ENCODE results near the gene SMAD3. TPM values are rescaled to one million over a fixed set of nuclear protein-coding genes. Genes with fewer than 3 reads are reported as not detected.

Gene SMAD3
- total and polyA plus RNA-seq, 10 of the 15 experiments (the other 5 are each of a cell fraction or from before 2014, with no cell fraction given), result 5.6 to 43.2 (median 16.0) TPM

DNA sequence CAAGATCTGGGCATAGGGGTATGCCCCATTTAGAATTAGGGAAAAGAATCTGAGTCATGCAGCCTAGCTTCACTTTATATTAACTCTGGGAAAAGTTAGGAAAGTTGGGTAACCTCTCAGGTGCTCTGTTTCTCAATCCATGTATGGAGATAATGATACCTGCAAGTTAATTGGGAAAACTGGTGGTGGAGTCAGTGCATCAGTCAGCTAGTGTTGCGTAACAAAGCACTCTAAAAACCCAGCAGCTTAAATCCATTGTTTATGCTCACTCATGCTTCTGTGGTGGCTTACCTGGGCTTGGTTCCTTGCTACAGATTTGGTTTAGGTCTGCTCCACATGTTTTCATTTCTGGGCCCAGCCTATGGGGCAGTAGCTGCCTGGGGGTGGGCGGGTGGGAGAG lies 91.0 kb downstream of the SMAD3 start (continued):
- no peak for TF ChIP-seq GABPA (IDR thresholded peaks at IDR 0.05; ENCODE audit: low read depth)
- TF ChIP-seq, protein P1, sequence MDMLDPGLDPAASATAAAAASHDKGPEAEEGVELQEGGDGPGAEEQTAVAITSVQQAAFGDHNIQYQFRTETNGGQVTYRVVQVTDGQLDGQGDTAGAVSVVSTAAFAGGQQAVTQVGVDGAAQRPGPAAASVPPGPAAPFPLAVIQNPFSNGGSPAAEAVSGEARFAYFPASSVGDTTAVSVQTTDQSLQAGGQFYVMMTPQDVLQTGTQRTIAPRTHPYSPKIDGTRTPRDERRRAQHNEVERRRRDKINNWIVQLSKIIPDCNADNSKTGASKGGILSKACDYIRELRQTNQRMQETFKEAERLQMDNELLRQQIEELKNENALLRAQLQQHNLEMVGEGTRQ (IDR thresholded peaks at IDR 0.05; ENCODE audit: borderline replicate concordance, low read depth, low read length), result no peak

DNA sequence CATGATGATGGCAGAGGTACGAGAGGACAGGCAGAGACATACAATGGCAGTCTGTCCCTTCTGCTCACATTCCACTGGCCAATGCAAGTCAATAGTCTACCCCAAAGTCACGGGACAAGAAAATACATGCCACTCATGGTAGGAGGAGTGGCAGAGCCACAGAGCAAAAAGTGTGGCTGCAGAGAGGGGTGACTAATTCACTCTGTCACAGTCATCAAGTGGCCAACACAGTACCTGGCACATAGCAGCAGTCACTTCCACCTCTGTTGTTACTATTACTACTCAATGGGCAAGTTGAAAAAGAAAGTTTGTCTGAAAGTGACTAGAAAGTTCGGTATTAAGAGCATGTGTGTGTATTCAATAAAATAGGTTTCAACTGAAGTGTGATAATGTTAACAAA lies 91.4 kb downstream of the SMAD3 start:
- POLR2A ChIA-PET, result no interaction called here
- 100% methylated on average over 3 of the region's 3 CpGs for WGBS (ENCODE audit: insufficient coverage, insufficient replicate concordance, low lambda C conversion rate, missing lambda C conversion rate)
- BruUV-seq (replicated peaks), result no TSS peak
- in situ Hi-C loops (cut with MboI), result no loop called here
- no peak for FAIRE-seq
- RAD21 ChIA-PET (ENCODE audit: unreplicated experiment), result no interaction called here
- H3K9me3 ChIP-seq (replicated peaks; ENCODE audit: control insufficient read depth, insufficient read depth, low read length), result no peaks in the 10 kb centered on the region; the same call in 1 of the 3 replicates
- H3K9ac ChIP-seq (ENCODE audit: control insufficient read depth, insufficient read depth, low read length), result no peak overlapping the region
- H3K79me2 ChIP-seq (ENCODE audit: control insufficient read depth, insufficient read depth, low read length), result peaks cover 16% of the 10 kb centered on the region
- H3K27ac ChIP-seq (ENCODE audit: control insufficient read depth, insufficient read depth), result no peak overlapping the region
- no peaks in the 10 kb centered on the region for H3K27me3 ChIP-seq (replicated peaks in 1 of 2; ENCODE audit: control insufficient read depth in 2 of 2, insufficient read depth in 2 of 2, low read length in 1 of 2)
- no peak overlapping the region for H3K4me3 ChIP-seq
- CTCF ChIA-PET, result no interaction called here
- peaks cover 3% of the 10 kb centered on the region; the same call in 1 of the 2 replicates for H3K4me1 ChIP-seq (ENCODE audit: control insufficient read depth, insufficient read depth, low read length)
- H2AFZ ChIP-seq (ENCODE audit: control insufficient read depth, low read depth, low read length), result no peak overlapping the region
- peaks cover 2 to 3% of the 10 kb centered on the region in 2 experiments for H3K36me3 ChIP-seq (ENCODE audit: control insufficient read depth in 2 of 2, insufficient read depth in 2 of 2, low read length in 1 of 2)
- DNase-seq (ENCODE audit: low read depth, low spot score), result no peak
- no peak for ATAC-seq
- peaks cover 2% of the 10 kb centered on the region; the same call in 1 of the 2 replicates for H4K20me1 ChIP-seq (ENCODE audit: control insufficient read depth, insufficient read depth)
- no peak overlapping the region for H3K4me2 ChIP-seq (ENCODE audit: control insufficient read depth, insufficient read depth)
- SMC1A ChIA-PET (ENCODE audit: uncharacterized antibody, unreplicated experiment), result no interaction called here
- intact Hi-C loops (cut with micrococcal nuclease; ENCODE audit: unreplicated experiment), result no loop called here
- no peak for TF ChIP-seq POU2F2 (IDR thresholded peaks at IDR 0.05; ENCODE audit: borderline replicate concordance, low read depth, low read length)
- no peak for TF ChIP-seq EZH2 (IDR thresholded peaks at IDR 0.05; ENCODE audit: borderline replicate concordance, control insufficient read depth, low read depth, low read length)
- TF ChIP-seq, protein P2, sequence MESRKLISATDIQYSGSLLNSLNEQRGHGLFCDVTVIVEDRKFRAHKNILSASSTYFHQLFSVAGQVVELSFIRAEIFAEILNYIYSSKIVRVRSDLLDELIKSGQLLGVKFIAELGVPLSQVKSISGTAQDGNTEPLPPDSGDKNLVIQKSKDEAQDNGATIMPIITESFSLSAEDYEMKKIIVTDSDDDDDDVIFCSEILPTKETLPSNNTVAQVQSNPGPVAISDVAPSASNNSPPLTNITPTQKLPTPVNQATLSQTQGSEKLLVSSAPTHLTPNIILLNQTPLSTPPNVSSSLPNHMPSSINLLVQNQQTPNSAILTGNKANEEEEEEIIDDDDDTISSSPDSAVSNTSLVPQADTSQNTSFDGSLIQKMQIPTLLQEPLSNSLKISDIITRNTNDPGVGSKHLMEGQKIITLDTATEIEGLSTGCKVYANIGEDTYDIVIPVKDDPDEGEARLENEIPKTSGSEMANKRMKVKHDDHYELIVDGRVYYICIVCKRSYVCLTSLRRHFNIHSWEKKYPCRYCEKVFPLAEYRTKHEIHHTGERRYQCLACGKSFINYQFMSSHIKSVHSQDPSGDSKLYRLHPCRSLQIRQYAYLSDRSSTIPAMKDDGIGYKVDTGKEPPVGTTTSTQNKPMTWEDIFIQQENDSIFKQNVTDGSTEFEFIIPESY (IDR thresholded peaks at IDR 0.05), result no peak
- TF ChIP-seq, protein P1 (IDR thresholded peaks at IDR 0.05; ENCODE audit: borderline replicate concordance, low read depth, low read length), result no peak
- no peak for TF ChIP-seq SMAD5 (IDR thresholded peaks at IDR 0.05; ENCODE audit: low read depth)
- TF ChIP-seq HDAC2 (IDR thresholded peaks at IDR 0.05), result no peak
- no peak for TF ChIP-seq JUNB (IDR thresholded peaks at IDR 0.05)
- TF ChIP-seq, protein P3, sequence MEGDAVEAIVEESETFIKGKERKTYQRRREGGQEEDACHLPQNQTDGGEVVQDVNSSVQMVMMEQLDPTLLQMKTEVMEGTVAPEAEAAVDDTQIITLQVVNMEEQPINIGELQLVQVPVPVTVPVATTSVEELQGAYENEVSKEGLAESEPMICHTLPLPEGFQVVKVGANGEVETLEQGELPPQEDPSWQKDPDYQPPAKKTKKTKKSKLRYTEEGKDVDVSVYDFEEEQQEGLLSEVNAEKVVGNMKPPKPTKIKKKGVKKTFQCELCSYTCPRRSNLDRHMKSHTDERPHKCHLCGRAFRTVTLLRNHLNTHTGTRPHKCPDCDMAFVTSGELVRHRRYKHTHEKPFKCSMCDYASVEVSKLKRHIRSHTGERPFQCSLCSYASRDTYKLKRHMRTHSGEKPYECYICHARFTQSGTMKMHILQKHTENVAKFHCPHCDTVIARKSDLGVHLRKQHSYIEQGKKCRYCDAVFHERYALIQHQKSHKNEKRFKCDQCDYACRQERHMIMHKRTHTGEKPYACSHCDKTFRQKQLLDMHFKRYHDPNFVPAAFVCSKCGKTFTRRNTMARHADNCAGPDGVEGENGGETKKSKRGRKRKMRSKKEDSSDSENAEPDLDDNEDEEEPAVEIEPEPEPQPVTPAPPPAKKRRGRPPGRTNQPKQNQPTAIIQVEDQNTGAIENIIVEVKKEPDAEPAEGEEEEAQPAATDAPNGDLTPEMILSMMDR (IDR thresholded peaks at IDR 0.05 in 2 of 3, conservative IDR thresholded peaks at IDR 0.05 in 1 of 3; ENCODE audit: control insufficient read depth in 2 of 3, extremely low read depth in 1 of 3, insufficient read depth in 1 of 3, low read depth in 3 of 3, low read length in 3 of 3), result no peak
- no peak for TF ChIP-seq NFYB (IDR thresholded peaks at IDR 0.05; ENCODE audit: insufficient read depth, low read depth, low read length)
- TF ChIP-seq ZNF207 (IDR thresholded peaks at IDR 0.05; ENCODE audit: borderline replicate concordance), result no peak
- TF ChIP-seq, protein P4, sequence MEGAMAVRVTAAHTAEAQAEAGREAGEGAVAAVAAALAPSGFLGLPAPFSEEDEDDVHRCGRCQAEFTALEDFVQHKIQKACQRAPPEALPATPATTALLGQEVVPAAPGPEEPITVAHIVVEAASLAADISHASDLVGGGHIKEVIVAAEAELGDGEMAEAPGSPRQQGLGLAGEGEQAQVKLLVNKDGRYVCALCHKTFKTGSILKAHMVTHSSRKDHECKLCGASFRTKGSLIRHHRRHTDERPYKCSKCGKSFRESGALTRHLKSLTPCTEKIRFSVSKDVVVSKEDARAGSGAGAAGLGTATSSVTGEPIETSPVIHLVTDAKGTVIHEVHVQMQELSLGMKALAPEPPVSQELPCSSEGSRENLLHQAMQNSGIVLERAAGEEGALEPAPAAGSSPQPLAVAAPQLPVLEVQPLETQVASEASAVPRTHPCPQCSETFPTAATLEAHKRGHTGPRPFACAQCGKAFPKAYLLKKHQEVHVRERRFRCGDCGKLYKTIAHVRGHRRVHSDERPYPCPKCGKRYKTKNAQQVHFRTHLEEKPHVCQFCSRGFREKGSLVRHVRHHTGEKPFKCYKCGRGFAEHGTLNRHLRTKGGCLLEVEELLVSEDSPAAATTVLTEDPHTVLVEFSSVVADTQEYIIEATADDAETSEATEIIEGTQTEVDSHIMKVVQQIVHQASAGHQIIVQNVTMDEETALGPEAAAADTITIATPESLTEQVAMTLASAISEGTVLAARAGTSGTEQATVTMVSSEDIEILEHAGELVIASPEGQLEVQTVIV (IDR thresholded peaks at IDR 0.05; ENCODE audit: borderline replicate concordance, partially characterized antibody), result no peak
- no peak for TF ChIP-seq TAF1 (IDR thresholded peaks at IDR 0.05; ENCODE audit: borderline replicate concordance, low read depth, low read length)
- TF ChIP-seq BRCA1 (IDR thresholded peaks at IDR 0.05; ENCODE audit: low read depth, low read length), result no peak
- no peak for TF ChIP-seq MTA3 (IDR thresholded peaks at IDR 0.05; ENCODE audit: borderline replicate concordance, low read length)
